ENCODE data around the gene GANC.

GANC gene

GRCh38 chr15:42404461-42405235, 131.6 kb downstream of the GANC start:
- DNase-seq: no peak
- Histone ChIP-seq H3K4me2 (ENCODE audit: low read depth, low read length) (no peak overlapping the region), H3K9ac (ENCODE audit: low read length) (no peak overlapping the region), H3K27me3 (replicated peaks; ENCODE audit: insufficient read depth, low read length) (no peaks in the 10 kb centered on the region), H3F3A (ENCODE audit: insufficient read depth, low read length) (no peaks in the 10 kb centered on the region), H3K9me3 (replicated peaks; ENCODE audit: insufficient read depth, low read length) (no peaks in the 10 kb centered on the region), H3K36me3 (replicated peaks; ENCODE audit: insufficient read depth, low read length) (no peaks in the 10 kb centered on the region), H4K20me1 (ENCODE audit: insufficient read depth, low read length) (no peaks in the 10 kb centered on the region), H3K79me2 (ENCODE audit: low read length) (no peaks in the 10 kb centered on the region), H2AFZ (ENCODE audit: low read length) (no peak overlapping the region), H3K9me2 (replicated peaks; ENCODE audit: insufficient read depth, low read length) (no peaks in the 10 kb centered on the region), H3K4me1 (ENCODE audit: low read length) (no peaks in the 10 kb centered on the region), H3K27ac (ENCODE audit: low read length) (no peak overlapping the region), H3K4me3 (ENCODE audit: low read length) (no peak overlapping the region)
- no peak for TF ChIP-seq EZH2 (optimal IDR thresholded peaks at IDR 0.05; ENCODE audit: low read depth, low read length)
- no peak for TF ChIP-seq CTCF (IDR thresholded peaks at IDR 0.05; ENCODE audit: low read length)
- no peak for TF ChIP-seq EZH2phosphoT487 (IDR thresholded peaks at IDR 0.05; ENCODE audit: low read length)

- Histone ChIP-seq H3K4me3 (ENCODE audit: low read length) (no peak overlapping the region), H3K4me1 (ENCODE audit: low read length) (no peaks in the 10 kb centered on the region), H3K9me2 (replicated peaks; ENCODE audit: insufficient read depth, low read length) (no peaks in the 10 kb centered on the region), H3K4me2 (ENCODE audit: low read depth, low read length) (no peak overlapping the region), H3K27ac (ENCODE audit: low read length) (no peak overlapping the region), H3K27me3 (replicated peaks; ENCODE audit: insufficient read depth, low read length) (no peaks in the 10 kb centered on the region), H4K20me1 (ENCODE audit: insufficient read depth, low read length) (no peaks in the 10 kb centered on the region), H3K36me3 (replicated peaks; ENCODE audit: insufficient read depth, low read length) (no peaks in the 10 kb centered on the region), H3F3A (ENCODE audit: insufficient read depth, low read length) (no peaks in the 10 kb centered on the region), H3K79me2 (ENCODE audit: low read length) (no peaks in the 10 kb centered on the region), H2AFZ (ENCODE audit: low read length) (no peak overlapping the region), H3K9ac (ENCODE audit: low read length) (no peak overlapping the region), H3K9me3 (replicated peaks; ENCODE audit: insufficient read depth, low read length) (no peaks in the 10 kb centered on the region)
- TF ChIP-seq EZH2 (optimal IDR thresholded peaks at IDR 0.05; ENCODE audit: low read depth, low read length) (no peak), EZH2phosphoT487 (IDR thresholded peaks at IDR 0.05; ENCODE audit: low read length) (no peak), CTCF (IDR thresholded peaks at IDR 0.05; ENCODE audit: low read length) (no peak)
- no peak for DNase-seq
These were observed 133.0 kb downstream of the GANC start for GRCh38 chr15:42405863-42406482.

Measured in MM.1S (cell line).